RCC 7860 (cell line): ENCODE results near the gene MTPN.

Experiments used
- DNase-seq: peaks from one replicate; pipeline ENCODE4 v3.0.0-alpha.2; 2015; ENCODE audit warnings: low spot score
- FAIRE-seq: peaks from 2 replicates; lab custom pipeline; 2012; peaks lifted over from hg19 to GRCh38; lab: Jason Lieb, UNC

Gene MTPN

GRCh38 chr7:135977007-135977741 is at the start of gene MTPN:
Gene MTPN (minus strand): TSS chr7:135977359. CDS start chr7:135977100, 259 bp downstream.
- FAIRE-seq (peak; percentile 91), DNase-seq (peak; percentile 97)

DNA sequence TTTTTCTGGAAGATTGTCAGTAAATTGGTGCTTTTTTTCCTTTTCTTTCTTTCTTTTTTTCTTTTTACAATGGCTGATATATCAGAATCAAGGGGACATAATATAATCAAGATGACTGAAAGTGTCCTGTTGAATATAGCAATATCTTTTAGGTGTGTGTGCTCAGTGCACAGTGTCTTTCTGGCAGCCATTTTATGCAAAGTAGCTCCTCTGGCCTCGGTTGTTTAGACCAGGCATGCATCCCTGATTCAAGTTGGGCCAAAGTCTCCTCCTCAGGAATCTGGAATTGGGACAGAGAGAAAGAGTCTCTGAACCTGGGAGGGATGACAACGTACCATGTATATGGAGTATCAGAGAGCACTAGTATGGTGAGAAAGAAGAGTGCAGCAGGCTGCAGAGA is 49.0 kb upstream of the MTPN start:
- DNase-seq, result no peak
- no peak for FAIRE-seq

GRCh38 chr7:136023134-136023869 is 46.1 kb upstream of the MTPN start:
- no peak for FAIRE-seq
- DNase-seq, result no peak

DNA sequence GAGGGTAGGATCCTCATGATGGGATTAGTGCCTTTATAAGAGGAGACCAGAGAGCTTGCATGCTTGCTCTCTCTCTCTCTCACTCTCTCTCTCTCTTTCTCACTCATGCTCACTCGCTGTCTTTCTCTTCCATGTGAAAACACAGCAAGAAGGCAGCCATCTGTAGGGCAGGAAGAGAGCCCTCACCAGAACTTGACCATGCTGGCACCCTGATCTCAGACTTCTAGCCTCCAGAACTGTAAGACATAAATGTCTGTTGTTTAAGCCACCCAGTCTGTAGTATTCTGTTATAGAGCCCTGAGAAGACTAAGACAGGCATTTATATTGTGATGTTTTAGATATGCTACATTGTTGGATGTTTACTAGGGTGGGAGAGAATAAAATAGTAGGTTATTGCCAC is 43.4 kb upstream of the MTPN start:
- FAIRE-seq, result no peak
- DNase-seq, result no peak

DNA sequence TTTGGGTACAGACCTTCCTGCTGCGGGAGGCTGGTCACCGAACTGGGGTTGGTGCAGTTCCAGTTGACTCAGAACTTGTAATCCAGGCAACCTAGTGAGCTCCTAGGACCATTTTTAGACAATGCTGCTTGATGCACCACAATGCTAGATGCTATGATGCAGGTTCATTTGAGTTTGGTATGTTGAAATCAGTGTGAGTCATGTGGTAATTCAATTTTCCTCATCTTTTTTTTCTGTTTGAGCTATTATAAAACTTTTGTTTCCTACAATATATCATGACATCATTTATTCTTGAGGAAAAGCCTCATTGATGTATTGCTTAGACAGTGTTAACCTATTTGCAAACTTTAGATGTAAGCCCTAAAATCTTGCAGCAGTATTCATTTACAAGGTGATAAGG is 40.9 kb upstream of the MTPN start:
- DNase-seq (no peak), FAIRE-seq (no peak)

DNA sequence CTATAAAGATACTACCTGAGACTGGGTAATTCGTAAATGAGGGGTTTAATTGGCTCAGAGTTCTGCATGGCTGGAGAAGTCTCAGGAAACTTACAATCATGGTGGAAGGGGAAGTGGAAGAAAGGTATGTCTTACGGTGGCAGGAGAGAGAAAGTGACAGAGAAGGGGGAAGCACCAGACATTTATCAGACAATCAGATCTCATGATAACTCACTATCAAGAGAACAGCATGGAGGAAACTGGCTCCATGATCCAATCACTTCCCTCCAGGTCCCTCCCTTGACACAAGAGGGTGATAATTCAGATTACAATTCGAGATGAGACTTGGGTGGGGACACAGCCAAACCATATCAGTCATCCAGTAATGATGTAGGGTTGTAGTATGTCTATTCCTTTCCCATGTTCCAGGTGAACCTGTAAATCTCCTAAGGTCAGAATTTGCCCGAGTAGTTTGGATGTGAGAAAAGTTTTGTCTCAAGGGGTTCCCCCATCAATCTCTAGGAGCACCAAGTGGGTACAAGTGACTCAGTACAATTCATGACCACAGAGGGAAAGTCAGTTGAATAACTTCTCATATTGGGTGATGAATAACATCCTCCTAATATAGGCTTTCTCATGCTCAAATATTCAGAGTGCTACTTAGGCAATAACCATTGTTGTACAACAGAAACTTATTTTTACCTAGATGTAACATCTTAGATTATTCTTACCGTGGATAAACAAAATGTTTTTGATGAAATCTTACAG is 39.7 kb upstream of the MTPN start:
- FAIRE-seq (no peak), DNase-seq (no peak)

GRCh38 chr7:136015638-136016037 is 38.5 kb upstream of the MTPN start:
- no peak for FAIRE-seq
- DNase-seq, result no peak

DNA sequence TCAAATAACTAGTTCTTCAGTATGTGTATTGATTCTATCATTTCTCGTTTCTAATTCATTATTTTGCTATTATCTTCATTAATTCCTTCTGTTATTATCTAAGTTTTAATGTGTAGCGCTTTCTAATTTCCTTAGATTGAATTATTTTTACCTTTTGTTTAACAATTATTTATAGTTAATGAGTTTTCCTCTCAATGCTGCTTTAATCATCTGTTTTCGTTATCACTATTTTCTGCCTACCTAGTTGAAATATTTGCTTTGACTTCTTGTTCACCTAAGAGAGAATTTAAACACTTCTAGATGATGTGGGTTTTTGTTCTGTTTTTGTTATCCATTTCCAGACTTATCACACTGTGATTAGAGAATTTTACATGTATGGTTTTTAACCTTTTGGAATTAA is 37.5 kb upstream of the MTPN start:
- FAIRE-seq (no peak), DNase-seq (no peak)

GRCh38 chr7:136012238-136012637 is 35.1 kb upstream of the MTPN start:
- no peak for FAIRE-seq
- DNase-seq, result no peak

- DNase-seq (peak; percentile 51), FAIRE-seq (peak; percentile 79)
Observed at GRCh38 chr7:136009488-136010079, 32.4 kb upstream of the MTPN start.

DNA sequence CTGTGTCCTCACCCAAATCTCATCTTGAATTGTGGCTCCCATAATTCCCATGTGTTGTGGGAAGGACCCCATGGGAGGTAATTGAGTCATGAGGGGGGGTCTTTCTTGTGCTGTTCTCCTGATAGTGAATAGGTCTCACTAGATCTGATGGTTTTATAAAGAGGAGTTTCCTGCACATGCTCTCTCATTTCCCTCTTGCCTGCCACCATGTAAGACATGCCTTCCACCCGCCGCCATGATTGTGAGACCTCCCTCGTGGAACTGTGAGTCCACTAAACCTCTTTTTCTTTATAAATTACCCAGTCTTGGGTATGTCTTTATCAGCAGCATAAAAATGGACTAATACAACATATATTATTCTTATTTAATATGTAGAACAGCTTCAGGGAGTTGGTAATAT is 29.0 kb upstream of the MTPN start:
- DNase-seq (no peak), FAIRE-seq (no peak)

DNA sequence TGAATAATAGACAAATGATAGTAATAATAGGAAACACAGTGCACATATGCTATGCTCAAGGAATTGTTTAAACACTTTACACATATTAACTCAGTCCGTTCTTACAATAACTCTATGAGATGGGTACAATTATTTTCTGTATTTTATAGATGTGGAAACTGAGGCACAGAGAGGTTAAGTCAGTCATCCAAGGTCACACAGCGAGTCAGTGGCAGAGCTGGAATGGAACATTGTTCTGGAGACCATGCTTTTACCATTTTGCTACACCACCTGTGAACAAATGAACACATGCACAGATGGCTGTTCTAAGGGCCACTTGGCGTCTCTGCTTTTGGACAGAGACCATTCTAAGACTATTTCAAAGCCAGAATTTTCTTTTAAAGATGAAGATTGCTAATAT is 26.9 kb upstream of the MTPN start:
- no peak for FAIRE-seq
- DNase-seq, result no peak

GRCh38 chr7:136002802-136003201 is 25.6 kb upstream of the MTPN start:
- DNase-seq, result no peak
- FAIRE-seq, result no peak

- DNase-seq, result no peak
- no peak for FAIRE-seq
Observed at GRCh38 chr7:136000288-136000913, 23.2 kb upstream of the MTPN start.

DNA sequence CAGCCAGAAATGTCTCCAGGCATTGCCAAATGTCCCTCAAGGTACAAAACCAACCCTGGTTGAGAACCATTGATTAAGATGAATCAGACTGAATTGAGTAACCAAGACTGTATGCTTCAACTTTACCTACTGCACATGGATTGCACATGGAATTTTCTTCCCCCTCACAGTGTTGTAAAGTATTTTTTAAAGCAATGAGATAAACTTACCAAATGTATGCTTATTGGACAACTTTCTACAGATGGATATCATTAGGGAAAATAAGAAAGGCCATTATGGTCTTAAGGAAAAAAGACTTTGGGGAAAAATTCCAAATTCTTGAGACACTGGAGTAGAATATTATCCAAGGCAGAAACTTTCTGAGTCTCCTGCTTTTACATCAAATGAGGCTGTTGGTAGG is 20.9 kb upstream of the MTPN start:
- FAIRE-seq, result no peak
- no peak for DNase-seq

DNA sequence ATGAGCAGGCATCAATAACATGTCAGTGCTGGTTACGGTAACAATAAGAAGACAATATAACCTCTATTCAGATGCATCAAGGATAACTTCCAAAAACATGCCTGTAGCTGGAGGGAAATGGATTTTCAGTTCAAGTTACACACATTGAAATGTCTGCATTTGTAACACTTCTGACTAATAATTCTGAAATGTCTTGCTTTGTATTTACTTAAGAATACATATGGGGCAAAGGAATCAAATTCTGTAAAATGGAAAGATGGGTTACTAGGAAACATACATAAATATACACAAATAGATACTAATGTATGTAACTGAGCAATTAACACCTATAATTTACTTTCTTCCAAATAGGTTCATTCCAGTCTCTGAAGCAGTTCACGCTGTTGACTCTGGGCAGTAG is 18.6 kb upstream of the MTPN start:
- FAIRE-seq (no peak), DNase-seq (no peak)

GRCh38 chr7:135994466-135995205 is 17.5 kb upstream of the MTPN start:
- peak; percentile 58 for DNase-seq
- no peak for FAIRE-seq

- DNase-seq (no peak), FAIRE-seq (no peak)
Observed at GRCh38 chr7:135993950-135994349, 16.8 kb upstream of the MTPN start.

- no peak for DNase-seq
- FAIRE-seq, result no peak
Observed at GRCh38 chr7:135991906-135992305, 14.7 kb upstream of the MTPN start.

- DNase-seq, result no peak
- FAIRE-seq, result no peak
Observed at GRCh38 chr7:135991322-135991721, 14.2 kb upstream of the MTPN start.
